DND-41 (cell line): Measurements from ENCODE around the gene HS2ST1.
"Not testable (repeated sequence)": the region's sequence is repeated elsewhere in the genome, so short reads cannot be mapped to it uniquely, and the experiment has no call there.

Experiments
- CTCF ChIP-seq: IDR thresholded peaks from 2 replicates; pipeline ENCODE4 v1.5.1; 2012; ENCODE audit warnings: borderline replicate concordance, low read length, moderate library complexity, mild to moderate bottlenecking; ENCODE audit not compliant: poor library complexity, severe bottlenecking; ENCODE audit errors: extremely low read depth
- EZH2 ChIP-seq: IDR thresholded peaks from 3 replicates; pipeline ENCODE4 v1.6.1; 2012; ENCODE audit warnings: borderline replicate concordance, low read depth, mild to moderate bottlenecking, moderate library complexity, low read length, inconsistent platforms; ENCODE audit not compliant: severe bottlenecking

DNA sequence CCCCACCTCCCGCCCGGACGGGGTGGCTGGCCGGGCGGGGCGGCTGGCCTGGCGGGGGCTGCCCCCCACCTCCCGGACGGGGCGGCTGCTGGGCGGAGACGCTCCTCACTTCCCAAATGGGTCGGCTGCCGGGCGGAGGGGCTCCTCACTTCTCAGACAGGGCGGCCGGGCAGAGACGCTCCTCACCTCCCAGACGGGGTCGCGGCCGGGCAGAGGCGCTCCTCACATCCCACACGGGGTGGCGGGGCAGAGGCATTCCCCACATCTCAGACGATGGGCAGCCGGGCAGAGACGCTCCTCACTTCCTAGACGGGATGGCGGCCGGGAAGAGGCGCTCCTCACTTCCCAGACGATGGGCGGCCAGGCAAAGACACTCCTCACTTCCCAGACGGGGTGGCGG is 49.4 kb downstream of the HS2ST1 start:
- TF ChIP-seq EZH2, CTCF: not testable (repeated sequence)
